ENCODE results near the gene PRSS33. TPM values are rescaled to one million over a fixed set of nuclear protein-coding genes. Genes with fewer than 3 reads are reported as not detected.

The PRSS33 gene
- total and polyA plus RNA-seq, 9 of the 15 experiments (the other 6 are each of a cell fraction or from before 2014, with no cell fraction given) = not detected

DNA sequence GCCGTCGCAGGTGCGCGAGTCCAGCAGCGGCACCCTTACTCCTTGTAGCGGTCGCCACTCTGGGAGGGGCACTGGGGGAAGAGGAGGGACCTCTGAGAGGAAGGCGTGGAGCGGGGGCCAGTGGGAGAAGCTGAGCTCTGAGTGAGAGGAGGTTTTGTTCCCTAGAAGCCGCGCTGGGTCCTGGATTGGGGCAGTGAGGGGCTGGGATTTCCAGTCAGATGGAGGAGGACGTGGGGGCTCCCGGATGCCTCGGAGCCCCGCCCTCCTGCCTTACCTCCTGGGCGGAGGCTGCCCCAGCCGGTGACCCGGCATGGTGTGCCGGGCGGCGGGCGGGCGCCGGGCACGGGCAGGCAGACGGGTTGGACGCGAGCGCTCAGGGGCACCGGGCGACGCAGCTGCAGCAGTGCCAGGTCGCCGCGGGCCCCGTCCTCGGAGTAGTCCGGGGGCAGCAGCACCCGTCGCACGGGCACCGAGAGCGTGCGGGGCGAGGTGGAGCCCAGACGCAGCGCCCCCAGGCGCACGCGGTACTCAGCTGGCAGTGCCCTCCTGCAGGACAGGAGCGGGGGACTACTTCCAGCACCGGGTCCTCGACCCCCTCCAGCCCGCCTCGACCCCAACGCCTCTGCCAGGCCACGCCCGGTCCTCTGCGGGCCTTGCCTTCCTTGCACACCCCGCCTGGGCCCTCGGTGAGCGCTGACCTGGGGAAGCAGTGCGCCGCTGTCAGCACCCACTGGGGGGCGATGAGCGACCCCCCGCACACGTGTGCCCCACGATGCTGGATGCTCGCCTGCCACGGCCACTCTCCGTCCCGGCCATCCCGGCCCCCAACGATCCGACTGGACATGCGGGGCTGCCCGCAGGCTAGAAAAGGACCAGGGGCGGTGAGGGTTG, 2.0 kb downstream of the PRSS33 start (continued):
- TF ChIP-seq, protein P1, sequence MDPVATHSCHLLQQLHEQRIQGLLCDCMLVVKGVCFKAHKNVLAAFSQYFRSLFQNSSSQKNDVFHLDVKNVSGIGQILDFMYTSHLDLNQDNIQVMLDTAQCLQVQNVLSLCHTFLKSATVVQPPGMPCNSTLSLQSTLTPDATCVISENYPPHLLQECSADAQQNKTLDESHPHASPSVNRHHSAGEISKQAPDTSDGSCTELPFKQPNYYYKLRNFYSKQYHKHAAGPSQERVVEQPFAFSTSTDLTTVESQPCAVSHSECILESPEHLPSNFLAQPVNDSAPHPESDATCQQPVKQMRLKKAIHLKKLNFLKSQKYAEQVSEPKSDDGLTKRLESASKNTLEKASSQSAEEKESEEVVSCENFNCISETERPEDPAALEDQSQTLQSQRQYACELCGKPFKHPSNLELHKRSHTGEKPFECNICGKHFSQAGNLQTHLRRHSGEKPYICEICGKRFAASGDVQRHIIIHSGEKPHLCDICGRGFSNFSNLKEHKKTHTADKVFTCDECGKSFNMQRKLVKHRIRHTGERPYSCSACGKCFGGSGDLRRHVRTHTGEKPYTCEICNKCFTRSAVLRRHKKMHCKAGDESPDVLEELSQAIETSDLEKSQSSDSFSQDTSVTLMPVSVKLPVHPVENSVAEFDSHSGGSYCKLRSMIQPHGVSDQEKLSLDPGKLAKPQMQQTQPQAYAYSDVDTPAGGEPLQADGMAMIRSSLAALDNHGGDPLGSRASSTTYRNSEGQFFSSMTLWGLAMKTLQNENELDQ (CRISPR knock-in tag; IDR thresholded peaks at IDR 0.05; ENCODE audit: borderline replicate concordance) = no peak
- TF ChIP-seq RAD21 (CRISPR knock-in tag; conservative IDR thresholded peaks at IDR 0.05 in 1 of 2, IDR thresholded peaks at IDR 0.05 in 1 of 2) (peak in 1 of 2 experiments; percentile 17; a peak in 1 of 4 replicates), ZNF124 (CRISPR knock-in tag; IDR thresholded peaks at IDR 0.05) (no peak), EP400 (IDR thresholded peaks at IDR 0.05) (peak; percentile 31; the same call in 1 of the 2 replicates), HNRNPH1 (optimal IDR thresholded peaks at IDR 0.05; ENCODE audit: low read depth, low read length) (no peak), NCOR1 (IDR thresholded peaks at IDR 0.05) (no peak), ZBTB33 (CRISPR knock-in tag; IDR thresholded peaks at IDR 0.05) (peak; percentile 98), MTA2 (IDR thresholded peaks at IDR 0.05; ENCODE audit: low read depth) (no peak), DLX4 (CRISPR knock-in tag; IDR thresholded peaks at IDR 0.05) (no peak), RBM14 (IDR thresholded peaks at IDR 0.05; ENCODE audit: borderline replicate concordance, insufficient read depth, low read depth, low read length) (no peak), FOS (IDR thresholded peaks at IDR 0.05; ENCODE audit: extremely low read depth, insufficient read length) (no peak), SOX6 (IDR thresholded peaks at IDR 0.05) (no peak), LEF1 (IDR thresholded peaks at IDR 0.05) (no peak)
- TF ChIP-seq, protein P2, sequence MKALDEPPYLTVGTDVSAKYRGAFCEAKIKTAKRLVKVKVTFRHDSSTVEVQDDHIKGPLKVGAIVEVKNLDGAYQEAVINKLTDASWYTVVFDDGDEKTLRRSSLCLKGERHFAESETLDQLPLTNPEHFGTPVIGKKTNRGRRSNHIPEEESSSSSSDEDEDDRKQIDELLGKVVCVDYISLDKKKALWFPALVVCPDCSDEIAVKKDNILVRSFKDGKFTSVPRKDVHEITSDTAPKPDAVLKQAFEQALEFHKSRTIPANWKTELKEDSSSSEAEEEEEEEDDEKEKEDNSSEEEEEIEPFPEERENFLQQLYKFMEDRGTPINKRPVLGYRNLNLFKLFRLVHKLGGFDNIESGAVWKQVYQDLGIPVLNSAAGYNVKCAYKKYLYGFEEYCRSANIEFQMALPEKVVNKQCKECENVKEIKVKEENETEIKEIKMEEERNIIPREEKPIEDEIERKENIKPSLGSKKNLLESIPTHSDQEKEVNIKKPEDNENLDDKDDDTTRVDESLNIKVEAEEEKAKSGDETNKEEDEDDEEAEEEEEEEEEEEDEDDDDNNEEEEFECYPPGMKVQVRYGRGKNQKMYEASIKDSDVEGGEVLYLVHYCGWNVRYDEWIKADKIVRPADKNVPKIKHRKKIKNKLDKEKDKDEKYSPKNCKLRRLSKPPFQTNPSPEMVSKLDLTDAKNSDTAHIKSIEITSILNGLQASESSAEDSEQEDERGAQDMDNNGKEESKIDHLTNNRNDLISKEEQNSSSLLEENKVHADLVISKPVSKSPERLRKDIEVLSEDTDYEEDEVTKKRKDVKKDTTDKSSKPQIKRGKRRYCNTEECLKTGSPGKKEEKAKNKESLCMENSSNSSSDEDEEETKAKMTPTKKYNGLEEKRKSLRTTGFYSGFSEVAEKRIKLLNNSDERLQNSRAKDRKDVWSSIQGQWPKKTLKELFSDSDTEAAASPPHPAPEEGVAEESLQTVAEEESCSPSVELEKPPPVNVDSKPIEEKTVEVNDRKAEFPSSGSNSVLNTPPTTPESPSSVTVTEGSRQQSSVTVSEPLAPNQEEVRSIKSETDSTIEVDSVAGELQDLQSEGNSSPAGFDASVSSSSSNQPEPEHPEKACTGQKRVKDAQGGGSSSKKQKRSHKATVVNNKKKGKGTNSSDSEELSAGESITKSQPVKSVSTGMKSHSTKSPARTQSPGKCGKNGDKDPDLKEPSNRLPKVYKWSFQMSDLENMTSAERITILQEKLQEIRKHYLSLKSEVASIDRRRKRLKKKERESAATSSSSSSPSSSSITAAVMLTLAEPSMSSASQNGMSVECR (CRISPR knock-in tag; IDR thresholded peaks at IDR 0.05) = no peak

All from K562 (cell line).